ENCODE measurements around the gene INO80D.
"Not testable (repeated sequence)": the region's sequence is repeated elsewhere in the genome, so short reads cannot be mapped to it uniquely, and the experiment has no call there.

INO80D gene

DNA sequence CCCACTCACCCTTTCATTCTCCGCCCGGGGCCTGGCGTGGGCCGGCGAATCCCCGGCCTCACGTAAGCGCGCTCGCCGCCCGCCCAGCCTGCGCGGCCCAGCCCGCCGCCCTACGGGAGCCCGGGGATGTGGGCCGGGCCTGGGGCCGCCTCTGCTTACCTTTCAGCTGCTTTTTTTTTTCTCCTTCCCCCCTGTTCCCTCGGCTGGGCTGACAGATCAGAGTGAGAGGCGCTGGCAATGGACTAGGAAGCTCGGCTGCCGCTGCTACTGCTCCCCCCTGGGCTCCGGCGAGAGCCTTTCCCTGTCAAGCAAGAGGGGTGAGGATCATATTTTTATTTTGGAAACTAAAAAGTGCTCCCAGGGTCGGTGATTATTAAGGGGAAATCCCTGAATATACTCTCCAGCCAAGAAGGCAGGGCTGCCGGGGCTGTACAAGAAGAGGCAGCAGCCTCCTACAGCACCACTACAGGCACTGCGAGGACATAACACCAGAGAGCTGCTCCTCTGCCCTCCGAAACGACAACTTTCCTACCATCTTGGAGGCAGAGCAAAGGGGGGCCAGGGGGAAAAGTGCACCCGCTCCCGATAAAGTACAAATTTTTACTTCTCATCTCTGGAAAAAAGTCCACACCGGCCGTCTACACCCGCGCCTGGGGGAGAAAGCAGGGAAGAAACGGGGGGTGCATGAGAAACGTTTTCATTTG is at the start of gene INO80D:
INO80D (minus strand) TSS at position 433 of the 704 bp plus-strand sequence. CDS start 23,158 bp downstream, outside the sequence.
- DNase-seq (ENCODE audit: low read depth), result peak; percentile 48
- TF ChIP-seq, protein P1, sequence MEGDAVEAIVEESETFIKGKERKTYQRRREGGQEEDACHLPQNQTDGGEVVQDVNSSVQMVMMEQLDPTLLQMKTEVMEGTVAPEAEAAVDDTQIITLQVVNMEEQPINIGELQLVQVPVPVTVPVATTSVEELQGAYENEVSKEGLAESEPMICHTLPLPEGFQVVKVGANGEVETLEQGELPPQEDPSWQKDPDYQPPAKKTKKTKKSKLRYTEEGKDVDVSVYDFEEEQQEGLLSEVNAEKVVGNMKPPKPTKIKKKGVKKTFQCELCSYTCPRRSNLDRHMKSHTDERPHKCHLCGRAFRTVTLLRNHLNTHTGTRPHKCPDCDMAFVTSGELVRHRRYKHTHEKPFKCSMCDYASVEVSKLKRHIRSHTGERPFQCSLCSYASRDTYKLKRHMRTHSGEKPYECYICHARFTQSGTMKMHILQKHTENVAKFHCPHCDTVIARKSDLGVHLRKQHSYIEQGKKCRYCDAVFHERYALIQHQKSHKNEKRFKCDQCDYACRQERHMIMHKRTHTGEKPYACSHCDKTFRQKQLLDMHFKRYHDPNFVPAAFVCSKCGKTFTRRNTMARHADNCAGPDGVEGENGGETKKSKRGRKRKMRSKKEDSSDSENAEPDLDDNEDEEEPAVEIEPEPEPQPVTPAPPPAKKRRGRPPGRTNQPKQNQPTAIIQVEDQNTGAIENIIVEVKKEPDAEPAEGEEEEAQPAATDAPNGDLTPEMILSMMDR (IDR thresholded peaks at IDR 0.05; ENCODE audit: control insufficient read depth, insufficient read depth, low read depth, low read length, missing control alignments), result peak; percentile 47
- H3K4me3 ChIP-seq (ENCODE audit: control insufficient read depth, low read depth, low read length), result peak within 1 kb of the TSS; percentile 80

GRCh38 chr2:206127656-206128055 is 41.7 kb upstream of the INO80D start:
- DNase-seq (ENCODE audit: low read depth), result no peak

DNA sequence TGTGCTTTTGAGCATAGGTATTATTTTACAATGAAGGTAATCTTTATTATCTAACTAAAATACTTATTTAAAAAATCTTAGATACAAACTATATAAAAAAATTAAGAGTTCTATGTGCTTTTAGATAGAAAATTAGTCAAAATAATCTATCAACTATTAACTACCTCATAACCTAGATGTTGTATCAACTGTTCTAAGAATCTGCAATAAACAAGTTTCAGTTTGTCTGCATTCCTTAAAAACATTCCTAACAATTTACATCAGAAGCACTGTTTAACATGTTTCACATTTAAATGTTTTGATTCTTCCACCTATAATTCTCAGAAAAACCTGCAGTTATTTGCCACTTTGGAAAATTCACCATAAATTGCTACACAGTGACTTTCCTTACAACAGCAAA is 39.9 kb upstream of the INO80D start:
- TF ChIP-seq, protein P1 (IDR thresholded peaks at IDR 0.05; ENCODE audit: control insufficient read depth, insufficient read depth, low read depth, low read length, missing control alignments), result no peak
- DNase-seq (ENCODE audit: low read depth), result no peak
- H3K4me3 ChIP-seq (ENCODE audit: control insufficient read depth, low read depth, low read length), result no peak overlapping the region

More at GRCh38 chr2:206127656-206128055, 41.7 kb upstream of the INO80D start:
- TF ChIP-seq, protein P1 (IDR thresholded peaks at IDR 0.05; ENCODE audit: control insufficient read depth, insufficient read depth, low read depth, low read length, missing control alignments), result no peak
- H3K4me3 ChIP-seq (ENCODE audit: control insufficient read depth, low read depth, low read length), result no peak overlapping the region

DNA sequence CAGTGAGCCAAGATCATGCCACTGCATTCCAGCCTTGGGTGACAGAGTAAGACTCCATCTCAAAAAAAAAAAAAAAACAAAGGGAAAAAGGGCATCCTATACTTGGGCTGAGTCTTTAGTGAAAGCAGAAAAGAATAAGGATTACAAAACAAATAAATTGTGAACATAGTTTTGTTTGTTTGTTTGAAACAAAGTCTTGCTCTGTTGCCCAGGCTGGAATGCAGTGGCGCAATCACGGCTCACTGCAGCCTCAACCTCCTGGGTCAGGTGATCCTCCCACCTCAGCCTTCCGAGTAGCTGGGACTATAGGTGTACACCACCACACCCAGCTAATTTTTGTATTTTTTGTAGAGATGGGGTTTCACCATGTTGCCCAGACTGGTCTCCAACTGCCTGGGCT is 36.6 kb upstream of the INO80D start:
- H3K4me3 ChIP-seq (ENCODE audit: control insufficient read depth, low read depth, low read length); DNase-seq (ENCODE audit: low read depth): not testable (repeated sequence)

GRCh38 chr2:206116278-206116677 is 30.3 kb upstream of the INO80D start:
- no peak for DNase-seq (ENCODE audit: low read depth)
- TF ChIP-seq, protein P1 (IDR thresholded peaks at IDR 0.05; ENCODE audit: control insufficient read depth, insufficient read depth, low read depth, low read length, missing control alignments), result no peak
- no peak overlapping the region for H3K4me3 ChIP-seq (ENCODE audit: control insufficient read depth, low read depth, low read length)

- TF ChIP-seq, protein P1 (IDR thresholded peaks at IDR 0.05; ENCODE audit: control insufficient read depth, insufficient read depth, low read depth, low read length, missing control alignments), result no peak
- DNase-seq (ENCODE audit: low read depth), result no peak
- H3K4me3 ChIP-seq (ENCODE audit: control insufficient read depth, low read depth, low read length), result no peak overlapping the region
These were observed 29.1 kb upstream of the INO80D start for GRCh38 chr2:206115026-206115578.

GRCh38 chr2:206112846-206113547 is 27.0 kb upstream of the INO80D start:
- TF ChIP-seq, protein P1 (IDR thresholded peaks at IDR 0.05; ENCODE audit: control insufficient read depth, insufficient read depth, low read depth, low read length, missing control alignments), result no peak
- no peak for DNase-seq (ENCODE audit: low read depth)
- no peak overlapping the region for H3K4me3 ChIP-seq (ENCODE audit: control insufficient read depth, low read depth, low read length)

Data from AG09309 (cell line).